GM23338 (cell line): ENCODE measurements around the gene HAO1.

Source experiments
- EZH2 ChIP-seq: fragments of 200-600 bp; sonication (generic); IDR thresholded peaks from one replicate; pipeline ENCODE4 v1.8.0; 2017; ENCODE audit warnings: antibody characterized with exemption, mild to moderate bottlenecking, low read depth; ENCODE audit not compliant: unreplicated experiment
- ZNF462 ChIP-seq: fragments of 250-450 bp; sonication (Bioruptor Pico); IDR thresholded peaks from 2 replicates; pipeline ENCODE4 v1.5.0; 2020; ENCODE audit warnings: mild to moderate bottlenecking, moderate library complexity
- TF ChIP-seq, protein P1 (sequence below), 2 experiments: fragments of 200-600 bp in 1 of 2; sonication (generic) in 1 of 2; conservative IDR thresholded peaks; 2 replicates each; pipeline versions ENCODE4 v1.5.1 to v1.6.1; 2016 to 2017; ENCODE audit warnings: antibody characterized with exemption in 2 of 2, low read depth in 2 of 2, mild to moderate bottlenecking in 2 of 2, moderate library complexity in 1 of 2
- TF ChIP-seq, protein P2 (sequence below): IDR thresholded peaks from one replicate; pipeline ENCODE4 v1.6.1; 2018; ENCODE audit warnings: antibody characterized with exemption; ENCODE audit not compliant: unreplicated experiment

GRCh38 chr20:7882076-7882475, 58.2 kb downstream of the HAO1 start:
- TF ChIP-seq, protein P1, sequence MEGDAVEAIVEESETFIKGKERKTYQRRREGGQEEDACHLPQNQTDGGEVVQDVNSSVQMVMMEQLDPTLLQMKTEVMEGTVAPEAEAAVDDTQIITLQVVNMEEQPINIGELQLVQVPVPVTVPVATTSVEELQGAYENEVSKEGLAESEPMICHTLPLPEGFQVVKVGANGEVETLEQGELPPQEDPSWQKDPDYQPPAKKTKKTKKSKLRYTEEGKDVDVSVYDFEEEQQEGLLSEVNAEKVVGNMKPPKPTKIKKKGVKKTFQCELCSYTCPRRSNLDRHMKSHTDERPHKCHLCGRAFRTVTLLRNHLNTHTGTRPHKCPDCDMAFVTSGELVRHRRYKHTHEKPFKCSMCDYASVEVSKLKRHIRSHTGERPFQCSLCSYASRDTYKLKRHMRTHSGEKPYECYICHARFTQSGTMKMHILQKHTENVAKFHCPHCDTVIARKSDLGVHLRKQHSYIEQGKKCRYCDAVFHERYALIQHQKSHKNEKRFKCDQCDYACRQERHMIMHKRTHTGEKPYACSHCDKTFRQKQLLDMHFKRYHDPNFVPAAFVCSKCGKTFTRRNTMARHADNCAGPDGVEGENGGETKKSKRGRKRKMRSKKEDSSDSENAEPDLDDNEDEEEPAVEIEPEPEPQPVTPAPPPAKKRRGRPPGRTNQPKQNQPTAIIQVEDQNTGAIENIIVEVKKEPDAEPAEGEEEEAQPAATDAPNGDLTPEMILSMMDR (conservative IDR thresholded peaks at IDR 0.05; ENCODE audit: low read depth in 2 of 2) = no peak
- TF ChIP-seq EZH2 (no peak), ZNF462 (CRISPR knock-in tag) (no peak)
- TF ChIP-seq, protein P2, sequence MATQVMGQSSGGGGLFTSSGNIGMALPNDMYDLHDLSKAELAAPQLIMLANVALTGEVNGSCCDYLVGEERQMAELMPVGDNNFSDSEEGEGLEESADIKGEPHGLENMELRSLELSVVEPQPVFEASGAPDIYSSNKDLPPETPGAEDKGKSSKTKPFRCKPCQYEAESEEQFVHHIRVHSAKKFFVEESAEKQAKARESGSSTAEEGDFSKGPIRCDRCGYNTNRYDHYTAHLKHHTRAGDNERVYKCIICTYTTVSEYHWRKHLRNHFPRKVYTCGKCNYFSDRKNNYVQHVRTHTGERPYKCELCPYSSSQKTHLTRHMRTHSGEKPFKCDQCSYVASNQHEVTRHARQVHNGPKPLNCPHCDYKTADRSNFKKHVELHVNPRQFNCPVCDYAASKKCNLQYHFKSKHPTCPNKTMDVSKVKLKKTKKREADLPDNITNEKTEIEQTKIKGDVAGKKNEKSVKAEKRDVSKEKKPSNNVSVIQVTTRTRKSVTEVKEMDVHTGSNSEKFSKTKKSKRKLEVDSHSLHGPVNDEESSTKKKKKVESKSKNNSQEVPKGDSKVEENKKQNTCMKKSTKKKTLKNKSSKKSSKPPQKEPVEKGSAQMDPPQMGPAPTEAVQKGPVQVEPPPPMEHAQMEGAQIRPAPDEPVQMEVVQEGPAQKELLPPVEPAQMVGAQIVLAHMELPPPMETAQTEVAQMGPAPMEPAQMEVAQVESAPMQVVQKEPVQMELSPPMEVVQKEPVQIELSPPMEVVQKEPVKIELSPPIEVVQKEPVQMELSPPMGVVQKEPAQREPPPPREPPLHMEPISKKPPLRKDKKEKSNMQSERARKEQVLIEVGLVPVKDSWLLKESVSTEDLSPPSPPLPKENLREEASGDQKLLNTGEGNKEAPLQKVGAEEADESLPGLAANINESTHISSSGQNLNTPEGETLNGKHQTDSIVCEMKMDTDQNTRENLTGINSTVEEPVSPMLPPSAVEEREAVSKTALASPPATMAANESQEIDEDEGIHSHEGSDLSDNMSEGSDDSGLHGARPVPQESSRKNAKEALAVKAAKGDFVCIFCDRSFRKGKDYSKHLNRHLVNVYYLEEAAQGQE = no peak
